Skin epidermis (tissue), 12 donors: Measurements from ENCODE around the gene CXCL16.
A peak's percentile ranks its signal among the peaks of the same experiment; 100 is the strongest.
"Not testable (repeated sequence)": the region's sequence is repeated elsewhere in the genome, so short reads cannot be mapped to it uniquely, and the experiment has no call there.

Source experiments
- H3K27ac ChIP-seq, 21 experiments: fragments of 200-600 bp; sonication (generic) in 11 of 21; one replicate each; pipeline ENCODE4 v1.5.0; 2020; ENCODE audit warnings: mild to moderate bottlenecking in 3 of 21, inconsistent platforms in 2 of 21, moderate library complexity in 2 of 21
- H3K4me3 ChIP-seq, 7 experiments: fragments of 200-600 bp; sonication (generic) in 2 of 7; one replicate each; pipeline ENCODE4 v1.5.0; 2020; ENCODE audit warnings: inconsistent platforms in 2 of 7, mild to moderate bottlenecking in 2 of 7, moderate library complexity in 1 of 7

CXCL16 gene

GRCh38 chr17:4708436-4708835 is 31.3 kb downstream of the CXCL16 start:
- H3K27ac ChIP-seq, result no peak overlapping the region
- H3K4me3 ChIP-seq, result no peak overlapping the region

- H3K4me3 ChIP-seq, result no peak overlapping the region
- no peak overlapping the region for H3K27ac ChIP-seq
Observed at GRCh38 chr17:4706121-4706520, 33.6 kb downstream of the CXCL16 start.

GRCh38 chr17:4704991-4705390 is 34.7 kb downstream of the CXCL16 start:
- Histone ChIP-seq H3K27ac (no peak overlapping the region), H3K4me3 (no peak overlapping the region)

- Histone ChIP-seq H3K4me3 (peak overlapping the region; percentile 57 to 99 (median 86)), H3K27ac (peak overlapping the region in 18 of 21 experiments; percentile 38 to 93 (median 84))
Observed at GRCh38 chr17:4704574-4704907, 35.2 kb downstream of the CXCL16 start.

GRCh38 chr17:4703330-4703691 is 36.4 kb downstream of the CXCL16 start:
- peak overlapping the region in 18 of 21 experiments; percentile 38 to 93 (median 84) for H3K27ac ChIP-seq

GRCh38 chr17:4701116-4701515 is 38.6 kb downstream of the CXCL16 start:
- H3K27ac ChIP-seq, result no peak overlapping the region
- no peak overlapping the region for H3K4me3 ChIP-seq

More at GRCh38 chr17:4703330-4703691, 36.4 kb downstream of the CXCL16 start:
- H3K4me3 ChIP-seq, result peak overlapping the region; percentile 57 to 99 (median 86)

GRCh38 chr17:4699401-4700056 is 40.2 kb downstream of the CXCL16 start:
- H3K4me3 ChIP-seq, result not testable (repeated sequence)

GRCh38 chr17:4696437-4696805 is 43.3 kb downstream of the CXCL16 start:
- no peak overlapping the region for H3K4me3 ChIP-seq
- H3K27ac ChIP-seq, result peak overlapping the region in 7 of 21 experiments; percentile 2 to 70 (median 34)

More at GRCh38 chr17:4699401-4700056, 40.2 kb downstream of the CXCL16 start:
- not testable (repeated sequence) for H3K27ac ChIP-seq

- Histone ChIP-seq H3K4me3 (no peak overlapping the region), H3K27ac (no peak overlapping the region)
Observed at GRCh38 chr17:4693416-4693815, 46.3 kb downstream of the CXCL16 start.

GRCh38 chr17:4691686-4692085 is 48.0 kb downstream of the CXCL16 start:
- Histone ChIP-seq H3K27ac (no peak overlapping the region), H3K4me3 (no peak overlapping the region)

GRCh38 chr17:4690745-4691144 is 49.0 kb downstream of the CXCL16 start:
- H3K4me3 ChIP-seq, result no peak overlapping the region

GRCh38 chr17:4689872-4690271 is 49.9 kb downstream of the CXCL16 start:
- not testable (repeated sequence) for H3K27ac ChIP-seq, H3K4me3 ChIP-seq

More at GRCh38 chr17:4690745-4691144, 49.0 kb downstream of the CXCL16 start:
- H3K27ac ChIP-seq, result no peak overlapping the region

- H3K27ac ChIP-seq, result peak overlapping the region in 1 of 21 experiments; percentile 35
- not testable (repeated sequence) for H3K4me3 ChIP-seq
Observed at GRCh38 chr17:4683739-4684138, 56.0 kb downstream of the CXCL16 start.
